Upper lobe of left lung (tissue), 6 donors: ENCODE data around the gene METTL23. TPM values are rescaled to one million over a fixed set of nuclear protein-coding genes. Genes with fewer than 3 reads are reported as not detected.
"Not testable (repeated sequence)": the region's sequence is repeated elsewhere in the genome, so short reads cannot be mapped to it uniquely, and the experiment has no call there.

ENCODE experiments used
- ATAC-seq, 2 donors: fragments of 200-7000 bp; cut with Tn5 transposase; one replicate each; pipeline ENCODE4 v1.9.1; 2022; ENCODE audit warnings: mild to moderate bottlenecking in 2 of 2, moderate library complexity in 2 of 2; ENCODE audit not compliant: low FRiP score in 2 of 2
- DNase-seq, 2 donors: peaks; one replicate each; pipeline ENCODE4 v3.0.0-alpha.2; 2019 to 2020
- H3K27ac ChIP-seq, 4 donors: fragments of 200-600 bp; sonication (generic); one replicate each; pipeline ENCODE4 v1.5.1; 2016 to 2019
- H3K27me3 ChIP-seq, 4 donors: fragments of 200-600 bp; sonication (generic); one replicate each; pipeline ENCODE4 v1.5.1; 2017 to 2019
- H3K36me3 ChIP-seq, 4 donors: fragments of 200-600 bp; sonication (generic); one replicate each; pipeline ENCODE4 v1.5.1; 2016 to 2019
- H3K4me1 ChIP-seq, 4 donors: fragments of 200-600 bp; sonication (generic); one replicate each; pipeline ENCODE4 v1.5.1; 2018 to 2019
- H3K4me3 ChIP-seq, 4 donors: fragments of 200-600 bp; sonication (generic); one replicate each; pipeline ENCODE4 v1.5.1; 2017 to 2019; ENCODE audit warnings: mild to moderate bottlenecking in 2 of 4, moderate library complexity in 1 of 4
- H3K9me3 ChIP-seq, 4 donors: fragments of 200-600 bp; sonication (generic); one replicate each; pipeline ENCODE4 v1.5.1; 2018 to 2019
- EP300 ChIP-seq, 4 donors: sonication (generic); formaldehyde crosslinking; IDR thresholded peaks; one replicate each; pipeline ENCODE4 v1.5.1; 2017; ENCODE audit warnings: antibody characterized with exemption in 4 of 4, control low read depth in 2 of 4
- POLR2A ChIP-seq, 4 donors: fragments of 450-650 bp; IDR thresholded peaks; one replicate each; pipeline ENCODE4 v1.5.1; 2016 to 2017; ENCODE audit warnings: antibody characterized with exemption in 4 of 4, mild to moderate bottlenecking in 2 of 4
- POLR2AphosphoS5 ChIP-seq, 2 donors: sonication (generic); formaldehyde crosslinking; IDR thresholded peaks; one replicate each; pipeline ENCODE4 v1.5.1; 2017; ENCODE audit warnings: antibody characterized with exemption in 2 of 2
- WGBS, 2 donors: methylation state at CpG; one replicate each; pipeline ENCODE4 v1.1.5; 2017 to 2018; 5-methylcytosine and 5-hydroxymethylcytosine counted together
- total RNA-seq, 6 donors: library from RNA; depleted of rRNA in 4 of 6; stranded (reverse); fragments of >200 nt in 4 of 6; gene quantifications; one replicate each; pipeline versions ENCODE4 v1.1.0 to v1.2.1, GENCODE V29; 2016 to 2021
- TF ChIP-seq, protein P1 (sequence below), 6 experiments: fragments of 450-650 bp in 4 of 6; fragments of 200-600 bp in 2 of 6; sonication (generic) in 2 of 6; IDR thresholded peaks; one replicate each; pipeline ENCODE4 v1.5.1; 2016 to 2019; ENCODE audit warnings: antibody characterized with exemption in 6 of 6
- donor health status: DM: no; HTN: no; CAD: no; lungs with moderate emphysema.
- donor health status: DM: no; HTN: yes; CAD: no; lungs with severe emphysema.

Gene METTL23
- total RNA-seq, 6 donors from 2014 or later, result 13.6 to 38.9 (median 28.3) TPM

DNA sequence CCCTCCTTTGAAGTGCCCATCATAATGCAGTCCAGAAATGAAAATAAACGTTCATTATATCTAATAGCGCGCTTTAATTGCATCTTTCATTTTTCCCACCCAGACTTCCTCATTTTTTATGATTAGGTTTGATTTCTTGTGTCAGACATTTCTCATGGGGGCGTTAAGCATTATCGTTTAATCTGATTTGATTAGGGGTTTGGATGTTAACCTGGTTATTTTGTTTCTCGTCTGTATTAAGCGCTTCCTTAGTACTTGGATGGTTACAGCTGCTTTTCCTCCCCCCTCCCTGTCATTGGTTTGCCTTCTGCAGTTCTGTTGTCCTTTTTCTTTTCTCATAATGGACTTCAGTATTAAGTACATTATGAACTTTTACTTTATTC is 11.8 kb downstream of the METTL23 start:
- peak overlapping the region; percentile 96 to 100 (median 99) for H3K27ac ChIP-seq

DNA sequence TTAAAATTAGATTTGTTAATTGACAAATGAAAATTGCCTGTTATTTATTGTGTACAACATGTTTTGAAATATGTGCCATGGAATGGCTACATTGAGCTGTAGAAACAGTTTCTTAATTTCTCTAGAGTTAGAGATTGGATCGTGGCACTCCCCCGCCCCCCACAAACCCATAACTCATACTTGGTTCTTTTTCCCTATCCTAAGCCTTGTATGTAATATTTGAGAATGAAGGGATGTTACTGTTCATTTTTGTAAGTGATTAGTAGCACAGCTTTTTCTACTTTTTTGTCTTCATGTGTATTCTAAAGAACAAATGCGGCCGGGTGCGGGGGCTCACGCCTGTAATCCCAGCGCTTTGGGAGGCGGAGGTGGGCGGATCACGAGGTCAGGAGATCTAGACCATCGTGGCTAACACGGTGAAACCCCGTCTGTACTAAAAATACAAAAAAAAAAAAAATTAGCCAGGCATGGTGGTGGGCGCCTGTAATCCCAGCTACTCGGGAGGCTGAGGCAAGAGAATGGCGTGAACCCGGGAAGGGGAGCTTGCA is 13.0 kb downstream of the METTL23 start:
- H3K9me3 ChIP-seq, H3K27ac ChIP-seq, ATAC-seq, H3K27me3 ChIP-seq, H3K4me3 ChIP-seq: not testable (repeated sequence)
- DNase-seq, result peak in 1 of 2 donors; percentile 56
- WGBS, 2 donors, result 89 to 94% methylated on average over 17 of the region's 17 CpGs
- Histone ChIP-seq H3K4me1 (peaks cover 23 to 34% (median 31%) of the 10 kb centered on the region in 4 donors), H3K36me3 (peaks cover 0 to 41% (median 27%) of the 10 kb centered on the region in 4 donors)

More for the DNA sequence above, 11.8 kb downstream of the METTL23 start:
- no peak for DNase-seq
- H3K4me1 ChIP-seq, result peaks cover 33 to 45% (median 43%) of the 10 kb centered on the region in 4 donors
- WGBS, 2 donors, result 4% methylated on average over 7 of the region's 7 CpGs
- TF ChIP-seq POLR2A (IDR thresholded peaks at IDR 0.05) (no peak), EP300 (IDR thresholded peaks at IDR 0.05) (no peak), POLR2AphosphoS5 (IDR thresholded peaks at IDR 0.05) (no peak)
- TF ChIP-seq, protein P1, sequence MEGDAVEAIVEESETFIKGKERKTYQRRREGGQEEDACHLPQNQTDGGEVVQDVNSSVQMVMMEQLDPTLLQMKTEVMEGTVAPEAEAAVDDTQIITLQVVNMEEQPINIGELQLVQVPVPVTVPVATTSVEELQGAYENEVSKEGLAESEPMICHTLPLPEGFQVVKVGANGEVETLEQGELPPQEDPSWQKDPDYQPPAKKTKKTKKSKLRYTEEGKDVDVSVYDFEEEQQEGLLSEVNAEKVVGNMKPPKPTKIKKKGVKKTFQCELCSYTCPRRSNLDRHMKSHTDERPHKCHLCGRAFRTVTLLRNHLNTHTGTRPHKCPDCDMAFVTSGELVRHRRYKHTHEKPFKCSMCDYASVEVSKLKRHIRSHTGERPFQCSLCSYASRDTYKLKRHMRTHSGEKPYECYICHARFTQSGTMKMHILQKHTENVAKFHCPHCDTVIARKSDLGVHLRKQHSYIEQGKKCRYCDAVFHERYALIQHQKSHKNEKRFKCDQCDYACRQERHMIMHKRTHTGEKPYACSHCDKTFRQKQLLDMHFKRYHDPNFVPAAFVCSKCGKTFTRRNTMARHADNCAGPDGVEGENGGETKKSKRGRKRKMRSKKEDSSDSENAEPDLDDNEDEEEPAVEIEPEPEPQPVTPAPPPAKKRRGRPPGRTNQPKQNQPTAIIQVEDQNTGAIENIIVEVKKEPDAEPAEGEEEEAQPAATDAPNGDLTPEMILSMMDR (IDR thresholded peaks at IDR 0.05), result no peak
- no peaks in the 10 kb centered on the region for H3K9me3 ChIP-seq
- H3K4me3 ChIP-seq, result peak overlapping the region; percentile 69 to 98 (median 72)
- no peaks in the 10 kb centered on the region for H3K27me3 ChIP-seq
- peaks cover 2 to 41% (median 31%) of the 10 kb centered on the region in 4 donors for H3K36me3 ChIP-seq
- ATAC-seq, result no peak

DNA sequence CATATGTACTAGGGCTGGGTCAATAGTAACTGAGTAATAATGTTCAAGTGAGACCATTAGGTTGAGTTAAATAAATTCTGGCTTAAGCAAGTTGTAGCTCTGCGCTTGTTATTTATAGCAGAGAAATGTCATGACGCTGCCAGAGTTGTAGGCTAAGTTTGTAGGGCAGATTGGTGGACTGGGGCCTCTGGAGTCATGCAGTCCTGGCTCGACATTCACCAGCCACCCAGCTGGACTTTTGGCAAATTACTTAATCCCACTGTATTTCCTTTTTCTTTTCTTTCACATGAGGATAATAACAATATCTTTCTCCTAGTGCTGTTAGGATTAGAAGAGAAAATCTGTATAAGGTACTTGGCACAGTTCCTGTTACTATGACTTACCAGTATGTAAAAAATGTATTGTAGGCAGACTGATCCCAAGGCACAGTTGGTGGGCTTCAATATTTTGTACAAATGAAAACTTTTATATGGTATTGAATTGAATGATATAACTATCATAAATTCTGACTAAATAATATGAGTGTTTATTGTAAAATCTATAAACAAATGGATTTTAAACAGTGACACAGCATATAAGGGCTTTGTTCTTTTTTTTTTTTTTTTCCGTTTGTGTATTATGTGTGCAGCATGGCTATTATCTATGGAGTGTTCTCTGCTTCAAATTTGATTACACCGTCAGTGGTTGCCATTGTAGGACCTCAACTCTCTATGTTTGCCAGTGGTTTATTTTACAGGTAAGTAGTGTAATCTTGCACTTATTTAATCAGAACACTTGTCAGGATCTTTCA is 13.9 kb downstream of the METTL23 start:
- Histone ChIP-seq H3K4me1 (peaks cover 14 to 25% (median 23%) of the 10 kb centered on the region in 4 donors), H3K27me3 (no peaks in the 10 kb centered on the region), H3K9me3 (no peaks in the 10 kb centered on the region), H3K36me3 (peaks cover 4 to 41% (median 30%) of the 10 kb centered on the region in 4 donors), H3K27ac (peak overlapping the region in 2 of 4 donors; percentile 2 to 36), H3K4me3 (no peak overlapping the region)
- 73 to 76% methylated on average over 5 of the region's 5 CpGs for WGBS, 2 donors
- no peak for DNase-seq
- no peak for ATAC-seq
- TF ChIP-seq, protein P1 (IDR thresholded peaks at IDR 0.05), result no peak

DNA sequence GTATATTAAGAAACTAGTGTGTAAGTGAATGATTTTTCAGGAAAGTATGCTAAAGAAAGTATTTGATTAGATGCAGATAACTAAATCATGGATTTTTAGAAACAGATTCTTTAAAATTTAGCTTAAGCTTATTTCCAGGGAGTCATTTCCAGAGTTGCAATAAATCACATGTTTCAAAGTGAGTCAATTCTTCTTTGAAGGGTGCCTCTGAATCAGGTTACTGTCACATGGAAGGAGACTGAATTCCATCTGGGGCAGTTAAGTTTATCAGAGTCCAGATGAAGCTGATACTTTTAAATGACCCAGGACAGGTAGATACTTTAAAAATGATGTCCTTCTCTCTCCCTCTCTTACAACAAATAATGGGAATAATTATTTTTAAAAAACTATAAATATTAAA is 16.3 kb downstream of the METTL23 start:
- ATAC-seq (no peak), DNase-seq (no peak)
- no peak overlapping the region for H3K4me3 ChIP-seq
- no peaks in the 10 kb centered on the region for H3K9me3 ChIP-seq
- peaks cover 12 to 22% (median 19%) of the 10 kb centered on the region in 4 donors for H3K4me1 ChIP-seq
- no peak for TF ChIP-seq EP300 (IDR thresholded peaks at IDR 0.05)
- TF ChIP-seq POLR2AphosphoS5 (IDR thresholded peaks at IDR 0.05), result no peak
- no peak for TF ChIP-seq POLR2A (IDR thresholded peaks at IDR 0.05)
- TF ChIP-seq, protein P1 (IDR thresholded peaks at IDR 0.05), result no peak
- no peaks in the 10 kb centered on the region for H3K27me3 ChIP-seq
- no peak overlapping the region for H3K27ac ChIP-seq
- H3K36me3 ChIP-seq, result peaks cover 10 to 51% (median 37%) of the 10 kb centered on the region in 4 donors

DNA sequence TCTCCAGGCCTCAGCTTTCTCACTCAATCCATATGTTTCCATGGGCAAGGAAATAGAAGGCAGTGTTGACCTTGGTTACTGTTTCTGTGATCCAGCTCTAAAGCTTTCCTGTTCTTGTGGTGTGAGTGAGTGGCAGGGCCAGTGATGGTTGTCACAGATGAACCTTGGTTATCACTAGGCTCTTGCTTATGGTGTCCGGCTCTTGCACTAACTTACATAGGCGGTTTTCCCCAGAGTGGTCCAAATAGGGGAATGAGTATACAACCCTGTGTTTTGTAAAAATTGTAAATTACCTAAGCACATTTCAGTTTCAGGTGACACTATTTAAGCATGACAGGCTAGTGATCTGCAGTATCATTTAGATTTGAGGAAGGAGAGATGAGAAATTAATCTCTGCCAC is 18.1 kb downstream of the METTL23 start:
- Histone ChIP-seq H3K27me3 (no peaks in the 10 kb centered on the region), H3K9me3 (no peaks in the 10 kb centered on the region), H3K36me3 (peaks cover 10 to 61% (median 37%) of the 10 kb centered on the region in 4 donors), H3K4me1 (peaks cover under 1 to 8% (median 5%) of the 10 kb centered on the region in 4 donors), H3K4me3 (no peak overlapping the region), H3K27ac (no peak overlapping the region)
- no peak for TF ChIP-seq EP300 (IDR thresholded peaks at IDR 0.05)
- no peak for TF ChIP-seq POLR2A (IDR thresholded peaks at IDR 0.05)
- no peak for ATAC-seq
- 94 to 97% methylated on average over 2 of the region's 2 CpGs for WGBS, 2 donors
- no peak for DNase-seq

DNA sequence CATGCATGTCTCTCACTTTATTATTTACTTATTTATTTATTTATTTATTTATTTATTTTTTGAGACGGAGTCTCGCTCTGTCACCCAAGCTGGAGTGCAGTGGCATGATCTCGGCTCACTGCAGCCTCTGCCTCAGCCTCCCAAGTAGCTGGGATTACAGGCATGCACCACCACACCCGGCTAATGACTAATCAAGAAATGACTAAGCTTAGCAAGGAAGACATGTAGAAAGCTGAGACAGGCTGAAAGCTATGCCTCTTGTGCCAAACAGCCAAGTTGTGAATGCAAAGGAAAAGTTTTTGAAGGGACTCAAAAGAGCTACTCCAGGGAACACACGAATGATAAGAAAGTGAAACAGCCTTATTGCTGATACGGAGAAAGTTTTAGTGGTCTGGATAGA is 19.1 kb downstream of the METTL23 start:
- 93 to 96% methylated on average over 6 of the region's 6 CpGs for WGBS, 2 donors
- not testable (repeated sequence) for DNase-seq, H3K9me3 ChIP-seq, H3K4me3 ChIP-seq, H3K27me3 ChIP-seq, H3K4me1 ChIP-seq, H3K27ac ChIP-seq, ATAC-seq
- peaks cover 10 to 64% (median 37%) of the 10 kb centered on the region in 4 donors for H3K36me3 ChIP-seq
